Inflammatory macrophage treated with lipopolysaccharide for 1 hour (primary cell): Measurements from ENCODE around the gene ZNF331.

Experiments
- DNase-seq, 2 donors: peaks; one replicate each; pipeline ENCODE4 v3.0.0-alpha.2; 2020 to 2022

The ZNF331 gene

DNA sequence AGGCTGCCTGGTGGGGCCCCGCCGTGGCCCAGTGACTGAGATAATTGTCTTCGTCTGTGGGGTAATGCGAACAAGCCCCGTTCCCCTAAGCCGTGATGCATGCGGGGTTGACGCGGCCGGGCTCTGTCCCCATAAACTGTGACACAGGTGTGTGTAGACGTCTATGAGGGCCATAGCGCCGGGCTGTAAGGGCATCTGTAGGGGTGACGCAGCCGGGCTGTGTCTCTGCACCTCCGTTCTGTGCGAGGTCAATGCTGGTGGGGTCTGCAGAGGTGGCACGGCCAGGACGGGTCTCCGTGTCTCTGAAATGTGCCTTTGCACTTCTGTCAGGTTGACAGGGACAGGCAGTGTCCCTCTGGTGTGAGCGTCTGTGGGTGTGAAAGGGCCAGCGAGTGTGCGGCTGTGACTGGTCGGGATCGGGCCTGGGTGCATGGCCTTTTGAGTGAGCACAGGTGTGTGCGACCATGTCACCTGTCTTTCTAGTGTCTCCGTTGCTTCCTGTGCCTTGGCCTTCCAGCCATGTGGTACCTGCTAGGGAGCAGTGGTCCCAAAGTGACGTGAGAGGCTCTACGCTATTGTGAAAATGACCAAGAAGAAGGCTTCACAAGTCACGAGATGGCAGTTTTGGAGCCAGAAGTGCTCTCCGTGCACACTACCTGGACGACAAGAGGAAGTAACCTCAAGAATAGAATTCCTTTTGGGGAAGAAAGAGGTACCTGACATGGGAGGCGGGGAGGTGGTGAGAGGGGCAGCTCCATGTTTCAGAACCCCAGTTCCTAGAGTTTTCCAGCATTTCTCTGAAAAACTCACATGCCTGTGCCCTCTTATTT is 16.4 kb upstream of the ZNF331 start:
- DNase-seq: no peak

DNA sequence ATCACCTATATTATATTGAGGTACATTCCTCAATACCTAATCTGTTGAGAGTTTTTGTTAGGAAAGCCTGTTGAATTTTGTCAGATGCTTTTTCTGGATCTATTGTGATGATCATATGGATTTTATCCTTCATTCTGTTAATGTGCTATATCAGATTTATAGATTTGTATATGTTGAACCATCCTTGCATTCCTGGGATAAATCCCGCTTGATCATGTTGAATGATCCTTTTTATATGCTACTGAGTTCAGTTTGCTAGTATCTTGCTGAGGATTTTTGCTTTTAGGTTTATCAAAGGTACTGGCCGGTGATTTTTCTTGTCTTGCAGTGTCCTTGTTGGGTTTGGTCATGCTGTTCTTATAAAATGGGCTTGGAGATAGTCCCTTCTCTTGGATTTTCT is 12.0 kb upstream of the ZNF331 start:
- DNase-seq: no peak

DNA sequence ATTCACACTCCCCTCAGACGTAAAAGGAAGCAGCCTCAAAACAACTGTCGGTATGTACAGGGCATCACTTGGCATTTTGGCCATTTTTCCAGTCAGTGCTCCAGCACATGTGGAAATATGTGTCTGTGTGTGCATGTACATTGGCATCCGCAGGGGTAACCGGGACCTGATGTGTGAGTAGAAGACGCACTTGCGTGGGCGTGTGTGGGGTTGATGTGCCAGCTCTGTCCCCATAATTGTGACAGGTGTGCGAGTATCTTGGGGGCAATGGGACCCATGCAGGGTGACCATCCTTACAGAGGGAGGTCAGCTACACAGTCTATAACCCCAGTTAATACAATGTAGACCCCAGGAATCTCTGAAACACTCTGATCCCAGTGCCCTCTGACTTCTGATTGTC is 7.3 kb upstream of the ZNF331 start:
- no peak for DNase-seq

DNA sequence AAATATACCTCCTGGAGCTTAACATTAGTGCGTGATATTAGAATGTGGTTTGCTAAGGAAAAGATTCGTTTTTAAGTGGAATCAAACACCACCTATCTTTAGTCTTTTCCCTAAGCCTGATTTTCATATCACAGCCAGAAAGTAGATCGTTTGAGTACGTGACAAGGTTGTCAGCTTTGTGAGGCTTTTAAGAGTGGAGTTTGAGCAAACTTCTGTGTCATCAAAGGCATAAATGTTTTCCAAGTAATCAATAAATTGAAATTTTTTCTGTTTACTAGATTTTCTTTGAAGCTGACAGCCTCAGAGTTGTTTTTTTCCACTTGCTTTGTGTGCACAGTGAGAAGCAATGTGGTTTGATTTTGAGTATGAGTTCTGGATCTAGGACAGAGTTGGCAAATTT is 6.5 kb upstream of the ZNF331 start:
- DNase-seq: no peak

DNA sequence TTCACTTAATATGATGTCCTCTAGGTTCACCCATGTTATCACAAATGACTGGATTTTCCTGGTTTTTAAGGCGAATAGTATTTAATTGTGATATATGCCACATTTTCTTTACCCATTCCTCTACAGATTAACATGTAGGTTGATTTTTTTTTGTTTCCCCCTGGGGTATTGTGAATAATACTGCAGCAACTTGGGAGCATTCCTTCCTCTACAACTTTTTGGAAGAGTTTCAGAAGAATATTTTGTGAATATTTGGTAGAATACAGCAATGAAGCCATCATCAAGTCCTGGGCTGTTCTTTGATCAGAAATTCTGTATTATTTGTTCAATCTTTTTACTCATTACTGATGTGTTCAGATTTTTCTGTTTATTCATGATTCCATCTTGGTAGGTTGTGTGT is 5.6 kb upstream of the ZNF331 start:
- DNase-seq: no peak

DNA sequence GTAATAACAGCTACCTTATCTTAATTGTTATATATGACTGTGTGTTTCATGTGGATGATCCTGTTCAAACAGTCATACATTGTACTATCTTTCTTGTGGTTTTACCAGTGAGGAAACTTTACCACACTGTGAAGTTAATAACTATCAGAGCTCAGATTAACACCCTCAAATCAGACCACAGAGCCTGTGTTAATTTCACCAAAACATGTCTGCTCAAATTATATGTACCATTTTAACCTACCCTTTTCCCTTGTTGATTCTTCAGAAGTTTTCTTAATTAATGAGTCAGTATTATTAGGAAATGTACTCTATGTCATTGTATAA is 1.8 kb upstream of the ZNF331 start:
- no peak for DNase-seq

DNA sequence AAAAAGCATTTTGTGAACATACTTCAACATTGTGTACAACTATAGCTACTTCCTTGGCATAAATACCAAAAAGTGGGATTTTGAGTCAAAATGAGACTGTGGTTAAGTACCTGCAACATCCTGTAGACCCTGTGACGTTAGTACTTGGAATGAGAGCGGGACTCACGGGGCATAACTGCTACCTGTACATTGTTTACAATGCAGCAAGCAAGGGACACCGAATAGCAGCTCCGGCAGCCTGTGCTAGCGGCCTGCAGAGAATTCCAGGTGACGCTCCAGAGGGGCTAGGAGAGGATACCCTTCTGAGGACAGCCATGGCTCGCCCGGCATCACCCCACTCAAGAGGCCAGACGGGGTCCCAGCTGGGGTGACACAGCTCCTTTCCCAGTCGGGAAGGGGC is 824 bp upstream of the ZNF331 start:
- DNase-seq: no peak

DNA sequence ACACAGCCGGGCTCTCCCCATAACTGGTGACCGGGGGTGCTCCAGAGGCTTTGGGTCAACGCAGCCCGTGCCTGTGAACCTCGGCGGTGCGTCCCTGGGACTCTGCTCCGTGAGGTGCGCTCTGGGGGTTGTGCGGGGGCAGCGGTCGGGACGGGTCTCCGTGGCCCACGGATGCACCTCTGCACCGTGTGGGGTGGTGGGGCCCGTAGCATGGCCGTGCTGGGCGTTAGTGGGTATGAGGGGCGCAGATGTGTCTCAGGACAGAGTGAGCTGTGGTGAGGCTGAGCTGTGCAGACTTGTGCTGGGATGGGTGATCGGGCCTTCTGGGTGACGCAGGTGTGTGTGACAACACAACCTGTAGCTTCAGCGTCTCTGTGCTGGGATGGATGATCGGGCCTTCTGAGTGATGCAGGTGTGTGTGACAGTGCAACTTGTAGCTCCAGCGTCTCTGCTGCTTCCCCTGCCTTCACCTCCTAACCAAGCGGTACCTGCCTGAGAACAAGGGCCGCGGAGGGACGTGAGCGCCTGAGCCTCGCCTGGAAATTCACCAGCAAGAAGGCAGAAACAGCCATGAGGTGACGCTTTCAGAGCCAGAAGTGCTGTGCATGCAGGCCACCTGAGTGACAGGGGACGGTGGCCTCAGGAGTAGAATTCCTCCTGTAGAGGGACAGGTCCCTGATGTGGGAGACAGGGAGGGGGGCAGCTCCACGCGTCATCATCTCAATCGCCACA is 599 bp downstream of the ZNF331 start:
- no peak for DNase-seq

DNA sequence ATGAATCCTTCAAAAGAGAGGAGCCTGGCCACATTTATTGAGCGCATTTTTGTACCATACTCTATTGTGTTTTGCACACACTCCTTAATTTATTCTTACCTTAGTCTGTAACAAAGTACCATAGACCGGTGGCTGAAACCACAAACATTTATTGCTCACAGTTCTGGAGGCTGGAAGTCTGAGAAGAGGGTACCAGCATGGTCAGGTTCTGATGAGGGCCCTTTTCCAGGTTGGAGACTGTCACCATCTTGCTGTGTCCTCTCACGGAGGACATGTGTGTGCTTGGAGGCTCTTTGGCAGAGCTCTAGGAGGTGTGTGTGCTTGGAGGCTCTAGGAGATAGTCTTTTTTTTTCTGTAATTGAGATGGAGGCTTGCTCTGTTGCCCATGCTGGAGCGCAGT is 2.1 kb downstream of the ZNF331 start:
- DNase-seq: no peak

DNA sequence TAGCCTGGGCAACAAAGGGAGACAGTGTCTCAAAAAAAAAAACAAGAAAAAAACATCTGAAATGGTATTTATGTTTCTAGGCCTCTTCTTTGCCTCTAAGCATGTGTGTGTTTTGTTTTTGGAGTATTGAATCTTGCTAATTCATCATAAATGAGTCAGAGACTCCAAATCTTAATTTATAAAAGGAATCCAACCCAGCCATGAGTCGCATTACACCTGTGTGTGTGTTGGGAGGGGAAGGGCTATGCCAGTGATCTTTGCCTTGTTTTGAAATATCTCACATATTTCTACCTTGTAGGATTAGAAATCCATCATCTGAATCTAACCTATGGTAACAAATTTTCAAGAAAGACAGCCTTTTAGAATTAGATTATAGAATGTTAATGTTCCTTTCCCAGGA is 4.0 kb downstream of the ZNF331 start:
- no peak for DNase-seq

DNA sequence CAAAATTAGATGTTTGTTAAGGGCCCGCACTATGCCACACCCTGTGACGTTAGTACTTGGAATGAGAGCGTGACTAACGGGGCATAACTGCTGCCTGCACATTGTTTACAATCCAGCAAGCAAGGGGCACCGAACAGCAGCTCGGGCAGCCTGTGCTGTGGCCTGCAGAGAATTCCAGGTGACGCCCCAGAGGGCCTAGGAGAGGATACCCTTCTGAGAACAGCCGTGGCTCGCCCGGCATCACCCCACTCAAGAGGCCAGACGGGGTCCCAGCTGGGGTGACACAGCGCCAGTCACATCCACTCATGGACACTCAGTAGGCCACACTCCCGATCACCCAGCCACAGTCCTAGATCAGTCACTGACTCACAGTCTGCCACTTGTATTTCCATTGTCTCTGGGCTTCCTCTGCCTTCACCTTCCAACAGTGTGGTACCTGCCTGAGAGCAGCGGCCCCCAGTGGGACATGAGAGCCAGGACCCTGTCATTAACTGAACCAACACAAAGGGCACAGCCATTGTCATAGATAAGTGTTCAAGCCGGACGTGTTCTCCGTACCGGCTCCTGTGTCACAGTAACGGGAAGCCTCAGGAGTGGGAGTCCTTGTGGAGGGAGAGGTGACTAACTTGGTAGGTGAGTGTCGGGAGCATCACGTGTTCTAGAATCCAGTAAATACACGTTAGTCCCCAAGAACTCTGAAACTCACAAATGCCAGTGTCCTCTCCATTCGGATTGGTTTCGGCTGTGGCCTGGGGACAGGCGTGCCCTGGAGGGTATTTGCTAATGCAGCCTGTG is 7.5 kb downstream of the ZNF331 start:
- no peak for DNase-seq

DNA sequence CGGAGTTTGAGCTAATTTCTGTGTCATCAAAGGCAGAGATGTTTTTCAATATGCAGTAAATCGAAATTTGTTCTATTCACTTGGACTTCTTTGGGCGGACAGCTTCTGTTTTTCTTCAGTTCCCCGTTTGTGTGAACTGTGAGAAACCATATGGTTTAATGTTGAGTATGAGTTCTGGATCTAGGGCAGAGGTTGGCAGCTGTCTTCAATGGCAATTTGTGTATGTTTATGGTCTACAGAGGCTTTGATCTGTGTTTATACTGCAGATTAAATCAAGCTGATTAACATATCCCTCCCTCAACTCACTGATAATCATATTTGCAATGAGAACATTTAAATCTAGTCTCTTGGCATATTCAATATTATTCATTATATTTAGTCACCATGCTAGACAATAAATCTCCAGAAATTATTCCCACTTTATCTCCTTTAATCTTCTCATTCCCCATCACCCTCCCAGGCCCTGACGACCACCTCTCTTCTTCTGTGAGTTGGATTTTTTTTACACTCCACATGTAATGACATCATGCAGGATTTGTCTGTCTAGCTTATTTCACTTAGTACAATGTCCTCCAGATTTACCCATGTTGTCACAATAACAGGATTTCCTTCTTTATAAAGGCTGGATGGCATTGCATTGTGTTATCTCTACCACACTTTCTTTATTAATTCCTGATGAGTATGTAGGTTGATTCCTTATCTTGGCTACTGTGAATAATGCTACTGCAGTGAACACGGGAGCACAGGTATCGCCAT is 9.0 kb downstream of the ZNF331 start:
- peak in 1 of 2 donors; percentile 16 for DNase-seq

DNA sequence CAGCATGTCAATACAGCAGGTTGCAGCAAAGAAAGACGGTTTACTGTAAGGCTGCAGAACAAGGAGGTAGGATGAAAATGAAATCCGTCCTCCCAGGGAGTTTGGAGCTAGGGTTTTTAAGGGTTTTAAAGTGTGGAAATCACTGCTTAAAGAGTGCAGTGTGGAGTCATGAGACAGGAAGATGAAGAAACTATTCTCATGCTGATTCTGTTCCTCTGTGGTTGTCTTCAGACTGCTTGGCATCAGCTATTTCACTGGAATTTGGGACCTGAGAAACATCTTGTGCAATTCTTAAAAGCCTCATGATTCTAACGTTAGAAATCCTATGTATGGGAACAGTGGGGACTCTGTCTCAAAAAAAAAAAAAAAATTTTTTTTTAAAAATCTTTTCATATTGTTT is 11.4 kb downstream of the ZNF331 start:
- peak; percentile 40 to 75 for DNase-seq

DNA sequence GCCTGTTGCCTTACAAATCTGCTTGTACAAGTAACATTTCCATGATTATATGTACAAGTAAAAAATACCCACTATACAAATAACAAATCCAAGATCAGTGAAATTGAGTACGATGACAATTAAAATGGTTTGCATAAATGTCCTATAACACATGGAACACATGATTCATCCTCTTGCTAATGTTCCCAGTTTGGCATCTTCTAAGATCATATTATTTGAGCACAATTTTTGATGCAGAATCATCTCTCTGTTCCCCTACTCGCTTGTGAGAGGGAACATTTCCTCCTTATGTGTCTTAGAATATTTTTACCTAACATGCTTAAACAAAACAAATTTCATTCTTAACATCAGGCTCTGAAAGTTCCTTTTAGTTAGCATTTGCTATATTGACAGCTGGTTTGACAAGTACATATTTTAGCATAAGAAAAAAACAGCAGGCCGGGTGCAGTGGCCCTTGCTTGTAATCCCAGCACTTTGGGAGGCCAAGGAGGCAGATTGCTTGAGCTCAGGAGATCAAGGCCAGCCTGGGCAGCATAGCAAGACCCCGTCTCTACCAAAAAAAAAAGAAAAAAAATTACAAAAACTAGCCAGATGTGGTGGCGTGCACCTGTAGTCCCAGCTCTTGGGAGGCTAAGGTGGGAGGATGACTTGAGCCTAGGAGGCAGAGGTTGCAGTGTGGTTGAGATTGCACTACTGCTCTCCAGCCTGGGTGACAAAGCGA is 14.2 kb downstream of the ZNF331 start:
- no peak for DNase-seq

DNA sequence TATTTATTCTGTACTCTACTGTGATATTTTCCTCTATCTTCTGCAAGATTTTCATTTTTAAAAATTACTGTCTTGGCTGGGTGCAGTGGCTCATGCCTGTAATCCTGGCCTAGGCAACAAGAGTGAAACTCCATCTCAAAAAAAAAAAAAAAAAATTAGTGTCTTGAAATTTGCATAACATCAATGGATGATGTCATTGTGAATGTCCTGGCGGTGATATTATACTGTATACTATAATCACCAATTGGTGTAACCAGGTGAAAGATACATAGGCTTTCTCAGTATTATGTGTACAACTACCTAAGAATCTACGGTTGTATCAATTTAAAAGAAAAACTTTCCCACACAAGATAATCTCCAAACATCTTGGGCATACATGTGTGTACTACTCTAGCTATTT is 15.2 kb downstream of the ZNF331 start:
- DNase-seq: no peak

DNA sequence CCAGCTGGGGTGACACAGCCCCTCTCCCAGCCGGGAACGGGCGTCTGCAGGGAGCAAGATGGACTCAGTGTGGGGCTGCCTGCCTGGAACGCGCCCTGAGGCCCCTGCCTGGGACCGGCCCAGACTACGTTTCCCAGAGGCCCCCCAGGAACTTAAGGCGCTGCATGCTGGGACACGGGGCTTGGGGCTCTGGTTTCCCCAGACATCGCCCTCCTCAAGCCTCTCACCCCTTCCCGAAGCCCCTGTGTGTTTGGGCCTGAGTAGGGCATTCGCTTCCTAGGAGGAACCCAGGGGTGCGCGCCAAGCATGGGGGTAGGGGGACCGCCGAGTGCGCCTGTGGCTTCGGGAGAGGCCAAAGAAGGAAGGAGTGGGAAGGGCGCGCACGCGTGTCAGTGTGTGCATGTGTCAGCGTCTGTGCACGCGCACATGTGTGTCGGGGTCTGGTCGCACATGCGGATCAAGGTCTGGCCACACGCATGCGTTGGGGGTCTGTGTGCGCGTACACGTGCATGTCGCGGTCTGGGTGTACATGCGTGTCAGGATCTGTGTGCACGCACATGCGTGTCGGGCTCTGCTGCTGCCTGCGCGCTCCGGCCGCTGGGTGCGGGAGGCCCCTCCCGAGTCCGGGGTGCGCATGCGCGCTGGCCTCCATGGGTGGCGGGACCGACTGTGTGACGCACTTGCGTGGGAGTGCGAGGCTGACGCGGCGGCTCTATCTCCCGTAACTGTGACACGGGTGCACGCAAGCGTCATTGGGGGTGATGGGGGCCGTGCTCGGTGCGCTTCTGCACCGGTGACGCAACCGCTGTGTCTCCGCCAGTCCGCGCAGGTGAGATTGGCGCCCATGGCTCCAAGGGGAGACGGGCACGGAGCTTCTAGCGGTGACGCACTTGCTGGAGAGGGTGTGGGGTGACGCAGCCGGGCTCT is 16.2 kb downstream of the ZNF331 start:
- peak; percentile 80 to 89 for DNase-seq

DNA sequence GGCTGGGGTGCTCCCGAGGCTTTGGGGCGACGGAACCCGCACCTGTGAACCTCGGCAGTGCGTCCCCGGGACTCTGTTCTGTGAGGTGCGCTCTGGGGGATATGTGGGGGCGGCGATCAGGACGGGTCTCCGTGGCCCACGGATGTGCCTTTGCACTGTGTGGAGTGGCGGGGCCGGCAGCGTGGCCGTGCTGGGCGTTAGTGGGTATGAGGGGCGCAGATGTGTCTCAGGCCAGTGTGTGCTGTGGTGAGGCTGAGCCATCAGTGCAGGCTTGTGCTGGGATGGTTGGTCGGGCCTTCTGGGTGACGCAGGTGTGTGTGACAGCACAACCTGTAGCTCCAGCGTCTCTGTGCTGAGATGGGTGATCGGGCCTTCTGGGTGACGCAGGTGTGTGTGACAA is 16.9 kb downstream of the ZNF331 start:
- no peak for DNase-seq

DNA sequence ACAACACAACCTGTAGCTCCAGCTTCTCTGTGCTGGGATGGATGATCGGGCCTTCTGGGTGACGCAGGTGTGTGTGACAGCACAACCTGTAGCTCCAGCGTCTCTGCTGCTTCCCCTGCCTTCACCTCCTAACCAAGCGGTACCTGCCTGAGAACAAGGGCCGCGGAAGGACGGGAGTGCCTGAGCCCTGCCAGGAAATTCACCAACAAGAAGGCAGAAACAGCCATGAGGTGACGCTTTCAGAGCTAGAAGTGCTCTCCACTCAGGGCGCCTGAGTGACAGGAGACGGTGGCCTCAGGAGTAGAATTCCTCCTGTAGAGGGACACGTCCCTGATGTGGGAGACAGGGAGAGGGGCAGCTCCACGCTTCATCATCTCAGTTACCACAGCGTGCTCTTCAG is 17.4 kb downstream of the ZNF331 start:
- DNase-seq: no peak

DNA sequence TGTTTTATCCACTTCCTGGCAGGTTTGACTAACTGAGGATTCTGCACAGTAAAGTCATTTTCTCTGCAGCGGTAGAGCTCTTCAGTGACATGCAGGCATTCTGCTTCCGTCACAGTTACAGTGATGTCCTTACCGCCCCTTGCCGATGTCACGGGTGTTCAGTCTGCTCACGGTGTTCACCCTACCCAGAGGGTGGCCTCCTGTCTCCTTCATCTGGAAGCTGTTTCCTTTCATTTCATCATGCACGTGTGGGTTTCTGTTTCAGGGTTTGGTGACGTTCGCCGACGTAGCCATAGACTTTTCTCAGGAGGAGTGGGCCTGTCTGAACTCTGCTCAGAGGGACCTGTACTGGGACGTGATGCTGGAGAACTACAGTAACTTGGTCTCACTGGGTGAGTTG is 33.4 kb downstream of the ZNF331 start:
- no peak for DNase-seq

DNA sequence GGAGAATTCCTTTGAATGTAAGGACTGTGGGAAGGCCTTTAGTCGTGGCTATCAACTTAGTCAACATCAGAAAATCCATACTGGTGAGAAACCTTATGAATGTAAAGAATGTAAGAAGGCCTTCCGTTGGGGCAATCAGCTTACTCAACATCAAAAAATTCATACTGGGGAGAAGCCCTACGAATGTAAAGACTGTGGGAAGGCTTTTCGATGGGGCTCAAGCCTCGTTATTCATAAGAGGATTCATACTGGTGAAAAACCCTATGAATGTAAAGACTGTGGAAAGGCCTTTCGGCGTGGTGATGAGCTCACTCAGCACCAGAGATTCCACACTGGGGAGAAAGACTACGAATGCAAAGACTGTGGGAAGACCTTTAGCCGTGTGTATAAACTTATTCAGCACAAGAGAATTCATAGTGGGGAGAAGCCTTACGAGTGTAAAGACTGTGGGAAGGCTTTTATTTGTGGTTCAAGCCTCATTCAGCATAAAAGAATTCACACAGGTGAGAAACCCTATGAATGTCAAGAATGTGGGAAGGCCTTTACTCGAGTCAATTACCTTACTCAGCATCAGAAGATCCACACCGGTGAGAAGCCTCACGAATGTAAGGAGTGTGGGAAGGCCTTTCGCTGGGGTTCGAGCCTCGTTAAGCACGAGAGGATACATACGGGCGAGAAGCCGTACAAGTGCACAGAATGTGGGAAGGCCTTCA is 39.2 kb downstream of the ZNF331 start:
- no peak for DNase-seq

DNA sequence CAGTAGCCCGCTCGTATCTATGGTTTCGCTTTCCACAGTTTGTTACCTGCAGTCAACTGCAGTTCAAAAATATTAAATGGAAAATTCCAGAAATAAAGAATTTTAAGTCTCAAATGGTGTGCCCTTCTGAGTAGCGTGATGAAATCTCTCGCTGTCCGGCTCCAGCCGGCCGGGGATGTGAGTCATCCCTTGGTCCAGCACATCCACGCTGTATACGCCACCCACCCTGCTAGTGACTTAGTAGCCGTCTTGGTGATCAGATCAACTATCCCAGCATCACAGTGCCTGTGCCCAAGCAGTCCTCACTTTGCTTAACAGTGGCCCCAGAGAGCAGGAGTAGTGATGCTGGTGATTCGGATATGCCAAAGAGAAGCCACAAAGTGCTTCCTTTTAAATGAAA is 40.0 kb downstream of the ZNF331 start:
- no peak for DNase-seq
